Activated naive CD8-positive, alpha-beta T cell (primary cell): ENCODE results near the gene TMEM238L.
"Not testable (repeated sequence)": the region's sequence is repeated elsewhere in the genome, so short reads cannot be mapped to it uniquely, and the experiment has no call there.

Source experiments
- H3K27ac Mint-ChIP-seq: one replicate; pipeline ENCODE4 v1.8.0; 2021; ENCODE audit warnings: mixed read lengths
- H3K27me3 Mint-ChIP-seq: one replicate; pipeline ENCODE4 v1.8.0; 2021; ENCODE audit warnings: mixed read lengths
- H3K36me3 Mint-ChIP-seq: one replicate; pipeline ENCODE4 v1.8.0; 2021; ENCODE audit warnings: mixed read lengths
- H3K4me1 Mint-ChIP-seq: one replicate; pipeline ENCODE4 v1.8.0; 2021; ENCODE audit warnings: low read depth, mixed read lengths
- H3K4me3 Mint-ChIP-seq: one replicate; pipeline ENCODE4 v1.8.0; 2021; ENCODE audit warnings: mild to moderate bottlenecking, mixed read lengths
- H3K9me3 Mint-ChIP-seq: one replicate; pipeline ENCODE4 v1.8.0; 2021; ENCODE audit warnings: low read depth, mixed read lengths

The TMEM238L gene

GRCh38 chr17:10803830-10804475 lies at the start of gene TMEM238L:
TMEM238L (minus strand) TSS chr17:10804099; CDS start chr17:10803963, 136 bp downstream.
- no peaks in the 10 kb centered on the region for H3K36me3 Mint-ChIP-seq
- H3K27ac Mint-ChIP-seq = no peak within 1 kb of the TSS
- no peaks in the 10 kb centered on the region for H3K4me1 Mint-ChIP-seq
- no peaks in the 10 kb centered on the region for H3K9me3 Mint-ChIP-seq
- no peaks in the 10 kb centered on the region for H3K27me3 Mint-ChIP-seq
- H3K4me3 Mint-ChIP-seq = no peak within 1 kb of the TSS

- H3K9me3 Mint-ChIP-seq, H3K27me3 Mint-ChIP-seq, H3K4me3 Mint-ChIP-seq, H3K36me3 Mint-ChIP-seq, H3K27ac Mint-ChIP-seq: not testable (repeated sequence)
- peaks cover 11% of the 10 kb centered on the region for H3K4me1 Mint-ChIP-seq
Observed at GRCh38 chr17:10846636-10847035, 42.7 kb upstream of the TMEM238L start.

GRCh38 chr17:10845388-10845751 lies 41.5 kb upstream of the TMEM238L start:
- H3K9me3 Mint-ChIP-seq = no peaks in the 10 kb centered on the region
- no peaks in the 10 kb centered on the region for H3K27me3 Mint-ChIP-seq
- no peaks in the 10 kb centered on the region for H3K36me3 Mint-ChIP-seq
- H3K27ac Mint-ChIP-seq = no peak overlapping the region
- peaks cover 11% of the 10 kb centered on the region for H3K4me1 Mint-ChIP-seq
- peak overlapping the region; percentile 81 for H3K4me3 Mint-ChIP-seq

GRCh38 chr17:10844621-10845387 lies 40.9 kb upstream of the TMEM238L start:
- H3K36me3 Mint-ChIP-seq = no peaks in the 10 kb centered on the region
- no peak overlapping the region for H3K27ac Mint-ChIP-seq
- peaks cover 11% of the 10 kb centered on the region for H3K4me1 Mint-ChIP-seq

GRCh38 chr17:10843811-10844210 lies 39.9 kb upstream of the TMEM238L start:
- no peak overlapping the region for H3K27ac Mint-ChIP-seq
- no peaks in the 10 kb centered on the region for H3K27me3 Mint-ChIP-seq
- no peaks in the 10 kb centered on the region for H3K9me3 Mint-ChIP-seq
- peak overlapping the region; percentile 52 for H3K4me3 Mint-ChIP-seq
- H3K36me3 Mint-ChIP-seq = no peaks in the 10 kb centered on the region
- peaks cover 11% of the 10 kb centered on the region for H3K4me1 Mint-ChIP-seq

More at GRCh38 chr17:10844621-10845387, 40.9 kb upstream of the TMEM238L start:
- Mint-ChIP-seq H3K27me3 (no peaks in the 10 kb centered on the region), H3K4me3 (peak overlapping the region; percentile 81), H3K9me3 (no peaks in the 10 kb centered on the region)

- H3K4me1 Mint-ChIP-seq = peaks cover 11% of the 10 kb centered on the region
- no peak overlapping the region for H3K4me3 Mint-ChIP-seq
- no peaks in the 10 kb centered on the region for H3K9me3 Mint-ChIP-seq
- H3K27me3 Mint-ChIP-seq = no peaks in the 10 kb centered on the region
- no peaks in the 10 kb centered on the region for H3K36me3 Mint-ChIP-seq
- no peak overlapping the region for H3K27ac Mint-ChIP-seq
Observed at GRCh38 chr17:10842658-10843057, 38.8 kb upstream of the TMEM238L start.

GRCh38 chr17:10838682-10839081 lies 34.8 kb upstream of the TMEM238L start:
- no peak overlapping the region for H3K4me3 Mint-ChIP-seq
- no peaks in the 10 kb centered on the region for H3K36me3 Mint-ChIP-seq
- no peaks in the 10 kb centered on the region for H3K4me1 Mint-ChIP-seq
- H3K27me3 Mint-ChIP-seq = no peaks in the 10 kb centered on the region
- H3K9me3 Mint-ChIP-seq = no peaks in the 10 kb centered on the region
- H3K27ac Mint-ChIP-seq = no peak overlapping the region

- no peaks in the 10 kb centered on the region for H3K36me3 Mint-ChIP-seq
- no peaks in the 10 kb centered on the region for H3K4me1 Mint-ChIP-seq
- no peaks in the 10 kb centered on the region for H3K9me3 Mint-ChIP-seq
- no peaks in the 10 kb centered on the region for H3K27me3 Mint-ChIP-seq
- H3K4me3 Mint-ChIP-seq = no peak within 1 kb of the TSS
- no peak within 1 kb of the TSS for H3K27ac Mint-ChIP-seq
Observed at GRCh38 chr17:10837921-10838320, 34.0 kb upstream of the TMEM238L start, which contains the start of gene PIRT. PIRT (minus strand) TSS chr17:10838087; CDS start chr17:10825645, 12,442 bp downstream.

- Mint-ChIP-seq H3K9me3 (no peaks in the 10 kb centered on the region), H3K36me3 (no peaks in the 10 kb centered on the region), H3K4me3 (no peak overlapping the region), H3K27ac (no peak overlapping the region), H3K27me3 (no peaks in the 10 kb centered on the region), H3K4me1 (no peaks in the 10 kb centered on the region)
Observed at GRCh38 chr17:10836966-10837590, 33.2 kb upstream of the TMEM238L start.

- Mint-ChIP-seq H3K27me3 (no peaks in the 10 kb centered on the region), H3K9me3 (no peaks in the 10 kb centered on the region), H3K4me3 (no peak overlapping the region), H3K27ac (no peak overlapping the region), H3K36me3 (no peaks in the 10 kb centered on the region), H3K4me1 (no peaks in the 10 kb centered on the region)
Observed at GRCh38 chr17:10836145-10836544, 32.2 kb upstream of the TMEM238L start.

- no peaks in the 10 kb centered on the region for H3K9me3 Mint-ChIP-seq
- H3K4me3 Mint-ChIP-seq = no peak overlapping the region
- no peaks in the 10 kb centered on the region for H3K36me3 Mint-ChIP-seq
- H3K27me3 Mint-ChIP-seq = no peaks in the 10 kb centered on the region
- no peak overlapping the region for H3K27ac Mint-ChIP-seq
- H3K4me1 Mint-ChIP-seq = no peaks in the 10 kb centered on the region
Observed at GRCh38 chr17:10831696-10832095, 27.8 kb upstream of the TMEM238L start.

- H3K36me3 Mint-ChIP-seq = no peaks in the 10 kb centered on the region
- no peak overlapping the region for H3K4me3 Mint-ChIP-seq
- no peaks in the 10 kb centered on the region for H3K27me3 Mint-ChIP-seq
- H3K27ac Mint-ChIP-seq = no peak overlapping the region
- H3K4me1 Mint-ChIP-seq = no peaks in the 10 kb centered on the region
- no peaks in the 10 kb centered on the region for H3K9me3 Mint-ChIP-seq
Observed at GRCh38 chr17:10827898-10828552, 24.1 kb upstream of the TMEM238L start.

GRCh38 chr17:10824874-10825273 lies 21.0 kb upstream of the TMEM238L start:
- Mint-ChIP-seq H3K4me1 (no peaks in the 10 kb centered on the region), H3K27ac (no peak overlapping the region), H3K27me3 (no peaks in the 10 kb centered on the region), H3K9me3 (no peaks in the 10 kb centered on the region), H3K36me3 (no peaks in the 10 kb centered on the region), H3K4me3 (no peak overlapping the region)

GRCh38 chr17:10821770-10822169 lies 17.9 kb upstream of the TMEM238L start:
- Mint-ChIP-seq H3K4me3 (no peak overlapping the region), H3K27ac (no peak overlapping the region), H3K36me3 (no peaks in the 10 kb centered on the region), H3K9me3 (no peaks in the 10 kb centered on the region), H3K27me3 (no peaks in the 10 kb centered on the region), H3K4me1 (no peaks in the 10 kb centered on the region)

GRCh38 chr17:10821054-10821453 lies 17.2 kb upstream of the TMEM238L start:
- Mint-ChIP-seq H3K9me3 (no peaks in the 10 kb centered on the region), H3K4me3 (no peak overlapping the region), H3K36me3 (no peaks in the 10 kb centered on the region), H3K27ac (no peak overlapping the region), H3K27me3 (no peaks in the 10 kb centered on the region), H3K4me1 (no peaks in the 10 kb centered on the region)
